ENCODE measurements around the gene BOLL.

DNA sequence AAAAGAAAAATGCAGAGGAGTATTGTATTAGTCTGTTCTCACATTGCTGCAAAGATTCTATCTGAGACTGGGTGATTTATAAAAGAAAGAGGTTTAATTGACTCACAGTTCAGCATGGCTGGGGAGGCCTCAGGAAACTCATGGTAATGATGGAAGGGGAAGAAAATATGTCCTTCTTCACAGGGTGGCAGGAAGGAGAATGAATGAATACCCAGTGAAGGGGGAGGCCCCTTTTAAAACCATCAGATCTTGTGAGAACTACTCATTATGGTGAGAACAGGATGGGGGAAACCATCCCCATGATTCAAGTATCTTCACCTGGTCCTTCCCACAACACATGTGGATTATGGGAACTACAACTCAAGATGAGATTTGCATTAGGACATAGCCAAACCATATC, 10.2 kb upstream of the BOLL start:
- TF ChIP-seq, protein P1, sequence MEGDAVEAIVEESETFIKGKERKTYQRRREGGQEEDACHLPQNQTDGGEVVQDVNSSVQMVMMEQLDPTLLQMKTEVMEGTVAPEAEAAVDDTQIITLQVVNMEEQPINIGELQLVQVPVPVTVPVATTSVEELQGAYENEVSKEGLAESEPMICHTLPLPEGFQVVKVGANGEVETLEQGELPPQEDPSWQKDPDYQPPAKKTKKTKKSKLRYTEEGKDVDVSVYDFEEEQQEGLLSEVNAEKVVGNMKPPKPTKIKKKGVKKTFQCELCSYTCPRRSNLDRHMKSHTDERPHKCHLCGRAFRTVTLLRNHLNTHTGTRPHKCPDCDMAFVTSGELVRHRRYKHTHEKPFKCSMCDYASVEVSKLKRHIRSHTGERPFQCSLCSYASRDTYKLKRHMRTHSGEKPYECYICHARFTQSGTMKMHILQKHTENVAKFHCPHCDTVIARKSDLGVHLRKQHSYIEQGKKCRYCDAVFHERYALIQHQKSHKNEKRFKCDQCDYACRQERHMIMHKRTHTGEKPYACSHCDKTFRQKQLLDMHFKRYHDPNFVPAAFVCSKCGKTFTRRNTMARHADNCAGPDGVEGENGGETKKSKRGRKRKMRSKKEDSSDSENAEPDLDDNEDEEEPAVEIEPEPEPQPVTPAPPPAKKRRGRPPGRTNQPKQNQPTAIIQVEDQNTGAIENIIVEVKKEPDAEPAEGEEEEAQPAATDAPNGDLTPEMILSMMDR (conservative IDR thresholded peaks at IDR 0.05), result no peak
- no peak for TF ChIP-seq EZH2 (IDR thresholded peaks at IDR 0.05; ENCODE audit: low read depth)

Data from PC-9 (cell line).